ENCODE measurements around the gene ALDOC.

- TF ChIP-seq CTCF (IDR thresholded peaks at IDR 0.05; ENCODE audit: low read depth, low read length, poor library complexity, severe bottlenecking) (no peak), EZH2phosphoT487 (IDR thresholded peaks at IDR 0.05; ENCODE audit: borderline replicate concordance, low read length) (no peak)
Measured at GRCh38 chr17:28585851-28586250, 9.2 kb upstream of the ALDOC start.
